MV-4-11 (cell line): ENCODE measurements around the gene UCP2.
"Not testable (repeated sequence)": the region's sequence is repeated elsewhere in the genome, so short reads cannot be mapped to it uniquely, and the experiment has no call there.

Source experiments
- DNase-seq: peaks from one replicate; lab custom pipeline; 2025; lab: John Stamatoyannopoulos, UW

UCP2 gene

GRCh38 chr11:73991471-73992006 lies 8.9 kb upstream of the UCP2 start:
- DNase-seq: no peak

GRCh38 chr11:73990730-73991129 lies 8.1 kb upstream of the UCP2 start:
- DNase-seq: no peak

DNA sequence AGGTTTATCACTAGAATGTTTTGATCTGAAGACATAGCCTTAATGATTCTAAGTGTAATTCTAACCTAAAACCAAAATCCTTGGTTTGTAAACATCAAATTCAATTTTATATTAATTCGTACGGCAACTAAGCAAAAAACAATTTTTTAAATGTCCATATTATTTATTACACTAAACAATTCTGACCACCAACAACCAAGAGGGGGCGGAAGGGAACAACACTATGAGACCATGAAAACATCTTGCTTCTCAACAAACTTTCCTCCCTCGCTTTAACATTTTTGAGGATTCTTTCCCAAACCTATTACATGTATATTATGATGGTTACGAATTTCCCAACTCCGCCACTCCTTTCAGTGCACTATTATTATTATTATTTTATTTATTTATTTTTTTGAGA lies 6.5 kb upstream of the UCP2 start:
- DNase-seq: peak; percentile 12

- DNase-seq: no peak
Observed at GRCh38 chr11:73988227-73988626, 5.6 kb upstream of the UCP2 start.

- DNase-seq: not testable (repeated sequence)
Observed at GRCh38 chr11:73985661-73986060, 3.0 kb upstream of the UCP2 start.

DNA sequence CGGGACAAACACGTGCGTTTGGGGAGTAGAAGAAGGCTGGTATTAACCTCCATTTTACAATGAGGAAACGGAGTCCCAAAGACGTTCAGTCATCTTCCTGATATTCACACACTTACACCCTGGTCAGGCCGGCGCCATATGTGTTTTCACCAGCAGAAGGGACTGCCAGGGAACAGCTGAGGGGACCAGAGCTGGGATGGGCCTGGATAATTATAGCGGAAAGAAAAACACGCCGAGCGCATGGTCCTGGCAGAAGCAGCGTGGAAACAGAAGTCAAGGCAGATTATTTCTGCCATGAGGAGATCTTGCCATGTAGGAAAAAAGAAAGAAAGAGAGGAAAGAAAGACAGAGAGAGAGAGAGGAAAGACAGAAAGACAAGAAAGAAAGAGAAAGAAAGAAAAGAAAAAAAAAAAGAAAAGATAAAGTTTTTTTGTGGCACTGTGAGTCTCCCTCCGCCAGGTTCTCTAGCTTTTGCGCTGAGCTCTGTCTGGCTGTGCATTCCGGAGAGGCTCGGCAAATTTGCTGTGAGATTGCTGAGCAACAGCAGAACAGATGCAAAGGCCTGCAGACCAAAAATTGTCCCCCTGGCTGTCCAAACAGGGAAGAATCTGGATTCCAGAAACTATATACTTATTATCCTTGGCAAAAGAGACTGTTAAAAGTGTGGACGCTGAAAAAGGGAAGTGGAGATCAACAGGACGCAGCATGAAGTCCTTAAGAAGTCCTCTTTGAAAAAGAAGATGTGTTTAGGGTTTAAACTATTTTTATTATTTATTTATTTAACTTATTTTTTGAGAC lies 1.3 kb upstream of the UCP2 start:
- DNase-seq: peak; percentile 65

DNA sequence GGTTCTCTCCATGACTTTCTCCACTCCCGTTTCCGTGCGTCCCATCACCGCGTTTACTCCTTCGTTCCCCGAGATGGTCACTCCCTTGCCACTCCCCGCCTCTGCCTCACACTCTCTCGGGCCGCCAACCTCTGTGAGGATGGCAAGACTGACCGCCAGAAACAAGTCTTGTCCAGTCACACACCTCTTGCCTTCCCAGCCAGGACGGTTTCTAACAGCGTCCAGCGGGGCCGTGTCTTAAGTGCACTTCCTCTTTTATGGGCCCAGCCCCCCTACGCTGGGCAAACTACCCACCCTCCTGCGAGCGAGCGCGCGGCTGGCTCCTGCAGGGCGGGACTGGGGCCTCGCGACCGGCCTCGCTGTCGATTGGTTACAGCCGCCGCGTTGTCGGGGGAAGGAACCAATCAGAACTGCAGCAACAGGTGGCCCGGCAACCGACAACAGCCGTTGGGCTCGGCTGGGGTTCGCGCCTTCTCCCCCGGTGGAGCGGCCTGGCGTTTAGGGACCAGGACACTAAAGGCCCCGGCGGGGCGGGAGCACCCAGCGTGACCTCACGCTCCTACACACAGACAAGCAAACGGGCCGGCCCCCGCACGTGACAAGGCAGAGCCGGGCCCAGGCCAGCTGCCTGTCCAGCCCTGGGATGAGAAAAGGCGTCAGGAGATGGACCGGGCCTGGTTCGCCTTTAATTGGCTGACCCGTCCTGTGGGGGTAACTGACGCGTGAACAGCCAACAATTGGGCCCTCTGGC lies 522 bp upstream of the UCP2 start:
- DNase-seq: peak; percentile 98

DNA sequence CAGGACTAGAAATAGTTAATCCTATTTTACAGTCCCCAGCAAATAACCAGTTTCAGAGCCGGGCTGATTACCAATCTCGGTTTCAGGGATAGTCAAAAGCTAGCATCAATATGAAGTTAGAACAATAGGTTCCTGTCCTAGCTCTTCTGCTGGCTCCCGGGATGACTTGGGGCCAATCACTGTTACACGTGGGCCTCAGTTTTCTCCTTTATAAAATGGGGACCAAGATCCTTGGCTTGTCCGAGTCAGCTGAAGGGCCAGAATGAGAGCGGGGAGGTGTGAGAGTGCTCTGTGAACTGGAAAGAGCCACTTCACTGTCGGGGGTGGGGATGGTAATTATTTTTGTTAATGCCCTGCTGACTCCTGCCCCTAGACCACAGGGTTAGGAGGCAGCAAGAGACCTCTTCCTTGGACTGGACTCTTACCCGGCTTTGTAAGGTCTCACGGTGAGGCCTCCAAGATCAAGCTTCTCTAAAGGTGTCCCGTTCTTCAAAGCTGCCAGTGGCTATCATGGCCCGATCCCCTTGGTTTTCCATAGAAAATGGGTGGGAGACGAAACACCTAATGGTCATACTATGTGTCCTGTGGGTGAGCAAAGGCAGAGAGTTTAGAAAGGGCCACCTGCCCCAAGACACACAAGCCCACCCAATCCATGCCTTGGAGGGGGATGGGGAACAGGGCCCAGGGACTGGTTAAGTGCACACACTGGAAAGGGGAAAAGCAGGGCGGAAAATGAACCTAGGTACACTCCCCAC lies 1.4 kb downstream of the UCP2 start:
- DNase-seq: no peak

- DNase-seq: peak; percentile 83
Observed at GRCh38 chr11:73980001-73980961, 2.4 kb downstream of the UCP2 start.

- DNase-seq: no peak
Observed at GRCh38 chr11:73978576-73979086, 4.0 kb downstream of the UCP2 start.

DNA sequence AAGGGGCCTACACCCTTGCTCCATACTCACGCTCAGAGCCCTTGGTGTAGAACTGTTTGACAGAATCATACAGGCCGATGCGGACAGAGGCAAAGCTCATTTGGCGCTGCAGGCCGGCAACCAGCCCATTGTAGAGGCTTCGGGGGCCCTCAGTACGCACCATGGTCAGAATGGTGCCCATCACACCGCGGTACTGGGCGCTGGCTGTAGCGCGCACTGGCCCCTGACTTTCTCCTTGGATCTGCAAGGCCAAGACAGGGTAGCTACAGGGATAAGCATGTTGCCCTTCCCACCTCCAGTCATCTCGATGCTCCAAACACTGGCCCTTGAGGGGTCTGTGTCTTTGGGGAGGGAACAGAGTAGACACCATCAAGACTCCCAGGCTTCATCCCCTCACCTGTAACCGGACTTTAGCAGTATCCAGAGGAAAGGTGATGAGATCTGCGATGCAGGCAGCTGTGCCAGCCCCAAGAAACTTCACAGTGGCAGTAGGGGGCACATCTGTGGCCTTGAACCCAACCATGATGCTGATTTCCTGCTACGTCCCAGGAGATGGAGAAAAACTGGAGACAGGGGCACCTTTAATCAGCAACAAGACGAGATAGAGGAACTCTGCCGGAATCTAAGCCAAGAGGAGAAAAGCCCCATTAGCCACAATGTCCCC lies 4.7 kb downstream of the UCP2 start:
- no peak for DNase-seq

DNA sequence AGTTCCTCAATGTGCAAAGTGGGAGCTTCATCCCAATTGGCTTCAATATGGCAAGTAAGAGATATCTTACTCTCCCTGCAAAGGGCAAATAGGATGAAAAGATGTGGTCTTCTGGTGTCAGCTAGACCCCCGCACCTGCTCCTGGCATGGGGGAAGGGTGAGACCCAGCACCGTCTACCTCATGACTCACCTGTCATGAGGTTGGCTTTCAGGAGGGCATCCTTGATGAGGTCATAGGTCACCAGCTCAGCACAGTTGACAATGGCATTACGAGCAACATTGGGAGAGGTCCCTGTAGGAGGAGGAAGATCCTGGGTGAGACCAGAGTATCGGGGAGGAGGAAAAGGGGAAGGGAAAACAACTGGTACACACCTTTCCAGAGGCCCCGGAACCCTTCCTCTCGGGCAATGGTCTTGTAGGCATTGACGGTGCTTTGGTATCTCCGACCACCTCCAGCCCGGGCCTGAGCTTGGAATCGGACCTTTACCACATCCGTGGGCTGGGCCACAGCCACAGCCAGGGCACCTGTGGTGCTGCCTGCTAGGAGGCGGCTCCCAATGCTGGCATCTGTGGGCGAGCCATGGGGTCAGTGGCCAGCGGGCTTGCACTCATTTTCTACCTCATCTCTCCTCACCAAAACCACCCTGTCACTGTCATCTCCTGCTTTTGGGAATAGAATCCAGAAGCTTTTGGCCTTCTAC lies 6.0 kb downstream of the UCP2 start:
- DNase-seq: no peak

GRCh38 chr11:73975479-73975757 lies 7.2 kb downstream of the UCP2 start:
- DNase-seq: no peak

DNA sequence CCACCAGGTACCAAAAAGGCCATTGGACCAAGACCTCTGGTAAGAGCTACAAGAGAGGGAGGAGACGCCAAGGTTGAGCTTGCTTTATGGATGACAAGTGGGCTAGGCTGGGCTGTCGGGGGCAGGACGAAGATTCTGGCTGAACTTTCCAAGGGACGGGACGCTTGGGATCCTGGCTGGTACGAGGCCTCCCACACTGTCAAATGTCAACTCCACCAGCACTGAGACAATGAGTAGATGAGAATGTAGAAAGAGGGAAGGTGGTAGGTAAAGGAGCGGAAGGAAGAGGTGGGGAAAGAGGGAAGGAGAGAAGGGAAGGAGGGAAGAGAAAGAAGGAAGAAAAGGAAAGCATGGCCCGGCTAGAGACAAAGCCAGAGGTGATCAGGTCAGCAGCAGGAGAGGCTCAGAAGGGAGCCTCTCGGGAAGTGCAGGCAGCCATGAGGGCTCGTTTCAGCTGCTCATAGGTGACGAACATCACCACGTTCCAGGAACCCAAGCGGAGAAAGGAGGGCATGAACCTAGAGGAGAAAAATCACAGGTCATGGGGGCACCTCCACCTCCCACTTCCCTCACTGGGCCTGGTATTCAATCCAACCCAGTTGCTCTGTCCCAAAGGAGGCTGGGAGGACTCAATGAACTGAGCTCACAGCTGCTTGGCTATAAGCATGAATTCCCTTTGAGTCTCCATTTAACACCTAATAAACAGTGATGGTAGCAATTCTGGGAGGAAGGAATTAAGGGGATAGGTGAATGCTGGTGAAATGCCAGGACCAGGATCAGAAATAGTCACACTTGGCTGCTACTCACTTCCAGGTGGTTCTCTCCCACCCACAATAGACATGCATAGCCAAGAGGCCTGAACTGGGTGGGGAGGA lies 7.8 kb downstream of the UCP2 start:
- DNase-seq: no peak

DNA sequence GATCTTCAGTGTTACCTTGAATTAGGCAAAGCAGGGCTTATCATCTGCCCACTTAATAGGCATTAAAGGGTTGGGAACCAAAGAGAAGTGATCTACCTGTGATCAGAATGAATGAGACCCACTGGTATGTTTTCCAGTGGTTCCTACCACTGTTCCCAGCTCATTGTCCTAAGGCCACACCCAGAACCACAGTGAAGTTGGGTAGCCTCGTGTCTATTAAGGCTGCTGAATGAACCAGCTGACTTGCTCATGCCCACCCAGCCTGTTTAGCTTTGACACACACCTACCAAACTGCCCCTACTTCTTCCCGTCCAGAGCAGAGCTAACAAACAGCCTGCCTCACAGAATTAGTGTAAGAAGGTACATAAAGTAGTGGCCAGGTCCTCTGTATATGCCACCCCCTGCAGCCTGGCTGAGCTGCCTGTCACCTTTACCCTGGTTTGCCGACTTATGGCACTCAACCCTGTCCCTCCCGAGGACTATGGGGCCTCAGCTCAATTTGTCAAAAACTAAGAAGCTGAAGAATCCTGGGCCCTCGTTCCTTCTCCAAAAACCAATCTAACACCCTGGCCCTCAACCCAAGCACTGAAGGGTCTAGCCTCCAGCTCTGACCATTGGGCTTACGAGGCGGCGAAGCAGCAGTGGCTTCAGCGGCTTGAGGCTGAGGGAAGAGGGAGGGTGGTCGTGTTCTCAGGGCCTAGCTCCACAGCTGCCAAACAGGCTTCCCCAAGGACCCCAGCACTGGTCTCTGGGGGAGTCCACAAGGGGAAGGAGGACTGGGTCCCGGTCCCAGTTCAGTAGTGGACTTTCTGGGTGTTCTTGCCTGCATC lies 9.8 kb downstream of the UCP2 start:
- DNase-seq: no peak

GRCh38 chr11:73972187-73972586 lies 10.5 kb downstream of the UCP2 start:
- DNase-seq: no peak

DNA sequence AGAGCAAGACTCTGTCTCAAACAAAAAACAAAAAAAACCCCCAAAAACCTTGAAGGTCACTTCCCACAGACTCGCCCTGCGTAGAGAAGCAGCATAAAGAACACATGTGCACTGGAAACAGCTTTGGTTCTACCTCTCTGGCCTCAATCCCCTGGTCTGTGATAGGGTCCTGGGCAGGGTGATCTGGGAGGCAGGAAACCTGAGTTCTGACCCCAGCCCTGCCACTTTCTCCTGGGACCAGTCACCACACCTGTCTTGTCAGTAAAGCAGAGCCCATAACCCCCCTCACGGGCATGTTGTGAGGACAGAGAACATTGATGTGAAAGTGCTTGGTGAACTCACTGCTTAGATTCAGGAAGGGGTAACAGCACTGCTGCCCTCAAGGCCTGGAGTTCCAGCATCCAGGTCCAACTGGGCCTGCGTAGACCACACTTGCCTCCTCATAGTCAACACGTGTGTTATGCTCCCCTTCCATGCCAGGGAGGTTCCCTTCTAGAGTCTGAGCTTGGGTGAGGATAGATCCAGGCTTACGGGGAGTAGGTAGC lies 11.4 kb downstream of the UCP2 start:
- DNase-seq: peak; percentile 25
